Effector memory CD8-positive, alpha-beta T cell (primary cell): ENCODE data around the gene MYO18B.

ENCODE experiments used
- ATAC-seq: fragments of 150-1000 bp; cut with Tn5 transposase; replicated peaks from 2 replicates; pipeline ENCODE4 v1.10.0; 2021; ENCODE audit warnings: mild to moderate bottlenecking, moderate library complexity
- DNase-seq, 3 experiments: peaks; one replicate each; pipeline ENCODE4 v3.0.0; 2021
- H3K27ac Mint-ChIP-seq, 2 donors: one replicate each; pipeline ENCODE4 v1.8.0; 2022; ENCODE audit warnings: mild to moderate bottlenecking in 2 of 2, mixed read lengths in 2 of 2, moderate library complexity in 2 of 2
- H3K27me3 Mint-ChIP-seq, 2 donors: one replicate each; pipeline ENCODE4 v1.8.0; 2022; ENCODE audit warnings: mixed read lengths in 2 of 2
- H3K36me3 Mint-ChIP-seq: one replicate; pipeline ENCODE4 v1.8.0; 2022; ENCODE audit warnings: mild to moderate bottlenecking, moderate library complexity, mixed read lengths; ENCODE audit not compliant: insufficient read depth
- H3K4me1 Mint-ChIP-seq, 2 donors: one replicate each; pipeline ENCODE4 v1.8.0; 2022; ENCODE audit warnings: low read depth in 2 of 2, mixed read lengths in 2 of 2
- H3K4me3 Mint-ChIP-seq, 2 donors: one replicate each; pipeline ENCODE4 v1.8.0; 2022; ENCODE audit warnings: mild to moderate bottlenecking in 2 of 2, mixed read lengths in 2 of 2, moderate library complexity in 2 of 2
- H3K9me3 Mint-ChIP-seq, 2 donors: one replicate each; pipeline ENCODE4 v1.8.0; 2022; ENCODE audit warnings: mixed read lengths in 2 of 2

MYO18B gene

DNA sequence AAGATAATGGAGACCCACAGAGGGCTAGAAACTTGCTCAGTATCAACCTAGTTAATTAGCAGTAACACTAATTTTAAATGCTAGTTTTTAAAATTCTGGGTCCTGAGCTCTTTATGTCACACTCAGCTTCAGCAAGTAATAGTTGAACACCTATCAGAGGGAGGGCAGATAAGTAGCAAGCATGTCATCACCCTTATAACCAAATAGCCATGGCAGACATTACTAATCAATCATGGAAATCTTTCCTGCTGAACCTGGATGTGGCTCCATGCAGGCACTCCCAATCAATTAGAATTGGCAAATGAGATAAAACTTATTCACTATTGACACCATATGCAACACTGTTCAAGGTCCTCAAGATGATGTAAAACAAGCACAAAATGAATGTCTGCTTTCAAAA lies 315.7 kb downstream of the MYO18B start:
- no peak overlapping the region for H3K27ac Mint-ChIP-seq

DNA sequence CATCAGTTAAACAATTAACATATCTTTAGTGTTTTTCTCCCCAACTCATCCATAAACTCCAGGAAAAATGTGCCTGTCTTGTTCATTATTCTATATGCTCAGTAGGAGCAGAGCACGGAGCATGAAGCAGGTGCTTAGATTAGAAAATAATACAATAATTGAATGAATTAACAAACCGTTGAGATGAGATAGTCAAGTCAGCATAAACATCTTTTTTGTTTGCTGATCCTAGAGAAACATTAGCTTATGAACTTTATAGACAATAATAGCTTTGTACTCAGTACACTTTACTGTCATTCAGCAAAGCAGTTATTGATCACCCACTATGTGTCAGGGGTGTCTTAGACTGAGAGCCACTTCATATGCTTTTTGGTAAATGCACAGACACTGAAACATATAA lies 322.1 kb downstream of the MYO18B start:
- ATAC-seq (no peak), DNase-seq (no peak)
- H3K9me3 Mint-ChIP-seq = no peaks in the 10 kb centered on the region
- no peaks in the 10 kb centered on the region for H3K4me1 Mint-ChIP-seq
- peaks cover 26 to 48% of the 10 kb centered on the region in 2 donors for H3K27me3 Mint-ChIP-seq
- H3K27ac Mint-ChIP-seq = no peak overlapping the region
- H3K36me3 Mint-ChIP-seq = no peaks in the 10 kb centered on the region
- H3K4me3 Mint-ChIP-seq = no peak overlapping the region

More for the DNA sequence above, 315.7 kb downstream of the MYO18B start:
- Mint-ChIP-seq H3K4me3 (no peak overlapping the region), H3K4me1 (no peaks in the 10 kb centered on the region), H3K36me3 (no peaks in the 10 kb centered on the region), H3K9me3 (no peaks in the 10 kb centered on the region), H3K27me3 (peaks cover 26 to 49% of the 10 kb centered on the region in 2 donors)
- no peak for ATAC-seq
- DNase-seq = no peak

DNA sequence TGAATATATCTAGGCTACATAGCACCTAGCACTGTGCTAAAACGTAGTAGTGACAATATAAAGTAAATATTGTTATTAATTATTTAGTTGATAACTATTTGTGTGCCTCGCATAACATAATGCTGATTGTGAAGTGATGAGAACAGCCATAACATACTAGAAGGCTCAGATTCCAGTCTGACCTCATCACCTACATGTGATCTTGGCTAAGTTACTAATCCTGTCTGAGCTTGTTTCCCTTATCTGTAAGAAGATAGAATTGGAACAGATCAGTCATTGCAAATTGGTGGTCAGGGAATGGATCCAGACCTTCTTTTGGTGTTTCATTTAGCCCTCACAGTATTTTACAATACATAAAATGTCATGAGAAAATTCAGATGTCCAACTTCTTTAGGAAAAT lies 323.9 kb downstream of the MYO18B start:
- H3K27ac Mint-ChIP-seq = no peak overlapping the region
- no peaks in the 10 kb centered on the region for H3K36me3 Mint-ChIP-seq
- no peak for DNase-seq
- no peak overlapping the region for H3K4me3 Mint-ChIP-seq
- H3K4me1 Mint-ChIP-seq = no peaks in the 10 kb centered on the region
- H3K9me3 Mint-ChIP-seq = no peaks in the 10 kb centered on the region
- no peak for ATAC-seq
- peaks cover 29 to 66% of the 10 kb centered on the region in 2 donors for H3K27me3 Mint-ChIP-seq

DNA sequence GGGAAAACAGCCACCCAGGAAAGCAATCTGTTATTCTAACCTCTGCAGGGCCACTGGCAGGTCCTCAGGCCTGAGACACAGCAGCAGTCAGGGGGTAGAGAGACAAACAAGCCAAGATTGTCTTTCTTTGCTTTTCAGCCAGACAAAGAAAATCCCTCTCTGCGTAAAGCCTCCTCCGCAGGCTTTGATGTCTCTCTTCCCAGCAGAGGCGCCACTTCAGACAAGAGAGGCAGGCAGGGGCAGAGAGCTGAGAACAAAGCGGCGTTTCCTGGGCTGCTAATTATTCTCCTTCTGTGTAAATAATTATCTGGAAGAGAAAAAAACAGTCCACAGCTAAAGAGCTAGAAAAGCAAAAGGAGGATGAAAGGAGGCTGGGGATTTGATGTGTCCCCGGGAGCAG lies 324.5 kb downstream of the MYO18B start:
- no peaks in the 10 kb centered on the region for H3K36me3 Mint-ChIP-seq
- H3K4me3 Mint-ChIP-seq = no peak overlapping the region
- ATAC-seq (no peak), DNase-seq (no peak)
- peaks cover 22 to 64% of the 10 kb centered on the region in 2 donors for H3K27me3 Mint-ChIP-seq
- no peaks in the 10 kb centered on the region for H3K9me3 Mint-ChIP-seq
- H3K4me1 Mint-ChIP-seq = no peaks in the 10 kb centered on the region
- H3K27ac Mint-ChIP-seq = no peak overlapping the region

DNA sequence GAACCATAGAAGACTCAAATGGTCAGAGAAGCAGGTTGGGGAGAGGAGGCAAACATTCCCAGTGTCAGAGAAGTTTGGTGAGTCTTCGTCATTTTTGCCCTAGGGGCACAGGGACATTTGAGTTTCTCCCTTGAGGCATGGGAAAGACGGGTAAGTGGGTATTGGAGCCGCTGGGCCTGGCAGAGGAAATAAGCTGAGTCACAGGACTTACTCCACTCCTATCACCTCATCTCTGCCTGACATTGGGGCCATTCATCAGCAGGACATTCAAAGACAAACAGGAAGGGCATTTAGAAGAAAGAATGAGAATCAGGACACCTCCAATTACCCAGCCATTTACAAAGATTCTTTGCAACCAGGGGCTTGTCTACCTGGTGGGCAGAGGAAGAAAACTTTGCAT lies 326.6 kb downstream of the MYO18B start:
- H3K4me1 Mint-ChIP-seq = no peaks in the 10 kb centered on the region

DNA sequence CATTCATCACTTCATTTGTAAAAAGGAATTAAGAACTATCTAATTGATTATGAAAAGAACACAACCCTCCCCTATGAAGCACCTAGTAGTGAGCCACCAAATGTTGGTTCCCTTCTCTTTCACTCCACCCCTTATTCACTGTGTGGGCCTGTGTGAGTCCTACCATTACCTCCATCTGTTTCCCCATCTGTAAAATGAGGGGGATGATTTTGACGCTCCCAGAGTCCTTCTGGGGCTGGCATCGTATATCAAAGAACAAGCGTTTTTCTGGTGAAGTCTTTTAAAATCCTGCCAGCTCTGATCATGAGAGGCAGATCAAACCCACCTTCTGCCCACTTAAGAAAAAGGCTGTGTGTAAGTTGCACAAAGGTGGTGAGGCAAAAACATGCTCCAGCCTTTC lies 330.6 kb downstream of the MYO18B start:
- Mint-ChIP-seq H3K27ac (no peak overlapping the region), H3K4me3 (no peak overlapping the region), H3K36me3 (no peaks in the 10 kb centered on the region), H3K27me3 (peaks cover 12 to 60% of the 10 kb centered on the region in 2 donors), H3K9me3 (no peaks in the 10 kb centered on the region), H3K4me1 (no peaks in the 10 kb centered on the region)
- DNase-seq (no peak), ATAC-seq (no peak)

More for the DNA sequence above, 326.6 kb downstream of the MYO18B start:
- Mint-ChIP-seq H3K36me3 (no peaks in the 10 kb centered on the region), H3K27me3 (peaks cover 16 to 53% of the 10 kb centered on the region in 2 donors), H3K9me3 (no peaks in the 10 kb centered on the region), H3K27ac (no peak overlapping the region), H3K4me3 (no peak overlapping the region)
- DNase-seq (no peak), ATAC-seq (no peak)

DNA sequence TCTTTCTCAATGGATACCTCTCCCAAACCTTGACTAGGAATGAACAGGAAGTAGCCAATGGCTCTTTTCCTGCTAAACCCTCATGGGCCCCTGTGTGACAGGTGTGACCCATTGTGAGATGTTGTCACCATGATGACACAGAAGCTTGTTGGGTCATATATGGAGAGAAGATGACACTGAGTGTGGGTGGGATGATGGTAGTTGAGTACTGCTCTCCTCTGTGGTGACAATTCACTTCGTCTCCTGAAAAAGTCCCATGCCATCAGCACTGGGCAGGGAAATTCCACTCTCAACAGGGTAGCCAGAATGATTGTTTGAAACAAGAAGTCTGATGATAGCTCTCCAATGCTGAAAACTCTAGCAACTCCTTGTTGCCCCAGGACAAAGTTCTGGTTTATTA lies 333.3 kb downstream of the MYO18B start:
- no peak overlapping the region for H3K4me3 Mint-ChIP-seq
- no peaks in the 10 kb centered on the region for H3K36me3 Mint-ChIP-seq
- peaks cover 0 to 6% of the 10 kb centered on the region in 2 donors for H3K9me3 Mint-ChIP-seq
- peaks cover 6 to 42% of the 10 kb centered on the region in 2 donors for H3K27me3 Mint-ChIP-seq
- H3K27ac Mint-ChIP-seq = no peak overlapping the region
- no peak for ATAC-seq
- no peaks in the 10 kb centered on the region for H3K4me1 Mint-ChIP-seq
- DNase-seq = no peak

DNA sequence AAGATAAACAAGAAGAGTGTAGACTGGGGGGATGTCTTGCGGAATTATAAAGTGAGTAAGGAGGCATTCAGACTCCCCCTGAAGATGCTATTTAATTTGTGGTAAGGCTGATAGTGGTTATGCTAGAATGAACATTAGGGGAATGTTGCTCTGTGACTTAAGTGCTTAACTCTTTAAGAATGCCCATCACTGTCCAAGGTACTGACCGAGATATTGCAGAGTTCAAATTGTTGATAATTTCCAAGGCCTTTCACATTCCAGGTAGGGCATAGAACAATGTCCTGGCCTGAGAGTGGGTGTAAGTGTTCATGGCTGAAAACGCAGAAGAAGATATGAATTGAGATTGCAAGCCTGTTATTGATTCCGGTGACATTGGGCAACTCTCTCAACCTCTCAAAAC lies 337.0 kb downstream of the MYO18B start:
- peaks cover 2 to 10% of the 10 kb centered on the region in 2 donors for H3K9me3 Mint-ChIP-seq
- no peaks in the 10 kb centered on the region for H3K4me1 Mint-ChIP-seq
- H3K27me3 Mint-ChIP-seq = peaks cover 5 to 21% of the 10 kb centered on the region in 2 donors
- H3K27ac Mint-ChIP-seq = no peak overlapping the region
- DNase-seq (no peak), ATAC-seq (no peak)
- no peaks in the 10 kb centered on the region for H3K36me3 Mint-ChIP-seq
- H3K4me3 Mint-ChIP-seq = no peak overlapping the region
